Neural cell (in vitro differentiated cells): ENCODE results near the gene FGF14. TPM values are rescaled to one million over a fixed set of nuclear protein-coding genes. Genes with fewer than 3 reads are reported as not detected.
A peak's percentile ranks its signal among the peaks of the same experiment; 100 is the strongest.

Source experiments
- H2AFZ ChIP-seq: fragments of 200-600, 300-800 bp; sonication (generic), shearing (Covaris generic); 2 replicates; pipeline ENCODE4 v1.6.0; 2014; ENCODE audit warnings: low read depth, mild to moderate bottlenecking, antibody characterized with exemption, low read length, moderate library complexity
- H3F3A ChIP-seq: fragments of 200-600 bp; shearing (Covaris generic); 2 replicates; pipeline ENCODE4 v1.6.1; 2016; ENCODE audit warnings: mild to moderate bottlenecking, moderate library complexity, mixed read lengths, antibody characterized with exemption, low read length; ENCODE audit not compliant: insufficient read depth, poor library complexity, severe bottlenecking
- H3K27ac ChIP-seq: fragments of 200-600, 300-800 bp; sonication (generic), shearing (Covaris generic); 2 replicates; pipeline ENCODE4 v1.5.1; 2014; ENCODE audit warnings: mild to moderate bottlenecking, low read length, moderate library complexity
- H3K27me3 ChIP-seq: fragments of 300-800, 200-600 bp; sonication (generic), shearing (Covaris generic); 2 replicates; pipeline ENCODE4 v1.6.0; 2014; ENCODE audit warnings: mild to moderate bottlenecking, low read depth, low read length, moderate library complexity; ENCODE audit not compliant: insufficient read depth
- H3K36me3 ChIP-seq: fragments of 300-800, 200-600 bp; sonication (generic), shearing (Covaris generic); 2 replicates; pipeline ENCODE4 v1.5.1; 2014; ENCODE audit warnings: mild to moderate bottlenecking, antibody characterized with exemption, low read length, moderate library complexity; ENCODE audit not compliant: insufficient read depth
- H3K4me2 ChIP-seq: fragments of 300-800, 200-600 bp; sonication (generic), shearing (Covaris generic); 2 replicates; pipeline ENCODE4 v1.6.0; 2014; ENCODE audit warnings: mild to moderate bottlenecking, low read length
- H3K4me3 ChIP-seq: fragments of 300-800, 200-600 bp; sonication (generic), shearing (Covaris generic); 2 replicates; pipeline ENCODE4 v1.5.1; 2014; ENCODE audit warnings: mild to moderate bottlenecking, low read length, moderate library complexity
- H3K79me2 ChIP-seq: fragments of 200-600 bp; shearing (Covaris generic); replicated peaks from 2 replicates; pipeline ENCODE4 v1.6.0; 2014; ENCODE audit warnings: mild to moderate bottlenecking, low read length, moderate library complexity; ENCODE audit not compliant: insufficient read depth
- H3K9ac ChIP-seq: fragments of 300-800, 200-600 bp; sonication (generic), shearing (Covaris generic); 2 replicates; pipeline ENCODE4 v1.6.1; 2016; ENCODE audit warnings: mild to moderate bottlenecking, low read length, mixed read lengths
- H3K9me2 ChIP-seq: fragments of 200-600 bp; shearing (Covaris generic); 2 replicates; pipeline ENCODE4 v1.6.1; 2016; ENCODE audit warnings: mild to moderate bottlenecking, low read length, mixed read lengths; ENCODE audit not compliant: insufficient read depth
- H3K9me3 ChIP-seq: fragments of 200-600, 300-800 bp; sonication (generic), shearing (Covaris generic); 2 replicates; pipeline ENCODE4 v1.6.1; 2016; ENCODE audit warnings: mild to moderate bottlenecking, mixed run types, low read length, moderate library complexity, mixed read lengths
- H4K20me1 ChIP-seq: fragments of 200-600 bp; shearing (Covaris generic); 2 replicates; pipeline ENCODE4 v1.6.1; 2016; ENCODE audit warnings: mild to moderate bottlenecking, mixed run types; ENCODE audit not compliant: insufficient read depth
- CTCF ChIP-seq: fragments of 450-650 bp; IDR thresholded peaks from 2 replicates; pipeline ENCODE4 v1.5.1; 2014; ENCODE audit warnings: antibody characterized with exemption, mild to moderate bottlenecking, moderate library complexity; ENCODE audit not compliant: poor library complexity, severe bottlenecking
- EP300 ChIP-seq: fragments of 450-650 bp; conservative IDR thresholded peaks from 2 replicates; pipeline ENCODE4 v1.6.1; 2014; ENCODE audit warnings: antibody characterized with exemption, mild to moderate bottlenecking, moderate library complexity; ENCODE audit not compliant: poor library complexity, severe bottlenecking
- EZH2 ChIP-seq: fragments of 200-600, 300-800 bp; shearing (Covaris generic), sonication (generic); IDR thresholded peaks from 2 replicates; pipeline ENCODE4 v1.6.1; 2014; ENCODE audit warnings: antibody characterized with exemption, low read length, borderline replicate concordance, mild to moderate bottlenecking; ENCODE audit not compliant: insufficient read depth, poor library complexity, severe bottlenecking
- MXI1 ChIP-seq: fragments of 450-650 bp; conservative IDR thresholded peaks from 2 replicates; pipeline ENCODE4 v1.6.1; 2014; ENCODE audit warnings: antibody characterized with exemption, mild to moderate bottlenecking; ENCODE audit not compliant: poor library complexity, severe bottlenecking
- POLR2AphosphoS5 ChIP-seq: IDR thresholded peaks from 2 replicates; pipeline ENCODE4 v1.6.1; 2012
- RAD21 ChIP-seq: fragments of 450-650 bp; conservative IDR thresholded peaks from 2 replicates; pipeline ENCODE4 v1.6.1; 2014; ENCODE audit warnings: antibody characterized with exemption, mild to moderate bottlenecking, moderate library complexity
- REST ChIP-seq: IDR thresholded peaks from 2 replicates; pipeline ENCODE4 v1.6.1; 2012; ENCODE audit warnings: borderline replicate concordance
- SMC3 ChIP-seq: fragments of 450-650 bp; conservative IDR thresholded peaks from 2 replicates; pipeline ENCODE4 v1.6.1; 2014; ENCODE audit warnings: antibody characterized with exemption, mild to moderate bottlenecking, moderate library complexity; ENCODE audit not compliant: poor library complexity
- TAF1 ChIP-seq: IDR thresholded peaks from 2 replicates; pipeline ENCODE4 v1.6.1; 2012; ENCODE audit warnings: low read depth
- polyA plus RNA-seq: library from polyadenylated mRNA; depleted of rRNA; stranded (reverse); fragments of >200 nt; gene quantifications from 2 replicates; pipeline ENCODE4 v1.2.3, GENCODE V29; 2014

Gene FGF14
- polyA plus RNA-seq, 1 donor from 2014 or later = 36.4 TPM

- TF ChIP-seq CTCF = no peak
- TF ChIP-seq MXI1 = no peak
- TF ChIP-seq EZH2 = no peak
- TF ChIP-seq REST = no peak
- TF ChIP-seq RAD21 = no peak
- no peak for TF ChIP-seq TAF1
- TF ChIP-seq POLR2AphosphoS5 = no peak
These were observed 628.8 kb downstream of the FGF14 start for GRCh38 chr13:101773062-101773461.

GRCh38 chr13:101767131-101767530 lies 634.7 kb downstream of the FGF14 start:
- no peak overlapping the region for H3K4me3 ChIP-seq
- H4K20me1 ChIP-seq = no peaks in the 10 kb centered on the region
- TF ChIP-seq CTCF (no peak), REST (no peak), RAD21 (no peak), SMC3 (no peak), MXI1 (no peak), EP300 (no peak), TAF1 (no peak), POLR2AphosphoS5 (no peak), EZH2 (no peak)
- no peaks in the 10 kb centered on the region for H3K9me2 ChIP-seq
- H3K9ac ChIP-seq = no peak overlapping the region
- no peak overlapping the region for H2AFZ ChIP-seq
- H3F3A ChIP-seq = no peaks in the 10 kb centered on the region
- no peaks in the 10 kb centered on the region for H3K36me3 ChIP-seq
- no peaks in the 10 kb centered on the region for H3K9me3 ChIP-seq
- peak overlapping the region; percentile 38 for H3K27ac ChIP-seq
- H3K79me2 ChIP-seq = no peaks in the 10 kb centered on the region
- H3K4me2 ChIP-seq = peak overlapping the region; percentile 15
- H3K27me3 ChIP-seq = no peaks in the 10 kb centered on the region

More at GRCh38 chr13:101773062-101773461, 628.8 kb downstream of the FGF14 start:
- Histone ChIP-seq H3K27me3 (no peaks in the 10 kb centered on the region), H2AFZ (no peak overlapping the region), H3F3A (no peaks in the 10 kb centered on the region), H3K79me2 (no peaks in the 10 kb centered on the region), H3K4me3 (no peak overlapping the region), H3K4me2 (no peak overlapping the region), H3K9me2 (no peaks in the 10 kb centered on the region), H3K9me3 (no peaks in the 10 kb centered on the region), H3K36me3 (no peaks in the 10 kb centered on the region), H4K20me1 (no peaks in the 10 kb centered on the region), H3K9ac (no peak overlapping the region), H3K27ac (no peak overlapping the region)
